Activated CD4-positive, alpha-beta memory T cell treated with anti-CD3 and anti-CD28 coated beads for 36 hours (primary cell): ENCODE measurements around the gene COIL. TPM values are rescaled to one million over a fixed set of nuclear protein-coding genes. Genes with fewer than 3 reads are reported as not detected.
A peak's percentile ranks its signal among the peaks of the same experiment; 100 is the strongest.

Experiments
- CTCF ChIA-PET: fragments of 350-600 bp; sonication (Branson Sonifier 250); formaldehyde crosslinking; loops from one replicate; lab custom pipeline; 2021; ENCODE audit warnings: antibody characterized with exemption, inconsistent platforms; lab: Charles Lee
- POLR2A ChIA-PET: fragments of 350-600 bp; sonication (Branson Sonifier 250); formaldehyde crosslinking; loops from one replicate; lab custom pipeline; 2021; ENCODE audit warnings: antibody characterized with exemption; lab: Charles Lee
- DNase-seq: peaks from one replicate; pipeline ENCODE4 v3.0.0-alpha.2; 2020
- H3K27ac Mint-ChIP-seq: one replicate; pipeline ENCODE4 v1.8.0; 2021; ENCODE audit warnings: mixed read lengths
- H3K27me3 Mint-ChIP-seq: one replicate; pipeline ENCODE4 v1.8.0; 2021; ENCODE audit warnings: mixed read lengths
- H3K36me3 Mint-ChIP-seq: one replicate; pipeline ENCODE4 v1.8.0; 2021; ENCODE audit warnings: mixed read lengths
- H3K4me1 Mint-ChIP-seq: one replicate; pipeline ENCODE4 v1.8.0; 2021; ENCODE audit warnings: low read depth, mixed read lengths
- H3K4me3 Mint-ChIP-seq: one replicate; pipeline ENCODE4 v1.8.0; 2021; ENCODE audit warnings: mild to moderate bottlenecking, mixed read lengths
- H3K9me3 Mint-ChIP-seq: one replicate; pipeline ENCODE4 v1.8.0; 2021; ENCODE audit warnings: mixed read lengths
- intact Hi-C: fragments of 100-400 bp; cut with micrococcal nuclease; formaldehyde crosslinking; loops from one replicate; pipeline ENCODE4 v1.15.1; 2023
- total RNA-seq, 2 experiments: library from RNA; stranded (reverse); gene quantifications; one replicate each; pipeline ENCODE4 v1.2.3, GENCODE V29; 2021

COIL gene
- total RNA-seq, 2 experiments from 2014 or later = 16.9 TPM

GRCh38 chr17:56913867-56914580 is 46.8 kb downstream of the COIL start, which contains the start of gene TRIM25:
Gene TRIM25 (minus strand): TSS chr17:56914049. CDS start chr17:56913988, 61 bp downstream.
- Mint-ChIP-seq H3K27ac (peak within 1 kb of the TSS; percentile 94), H3K4me3 (peak within 1 kb of the TSS; percentile 87), H3K36me3 (peaks cover 26% of the 10 kb centered on the region), H3K9me3 (peaks cover 12% of the 10 kb centered on the region), H3K27me3 (no peaks in the 10 kb centered on the region), H3K4me1 (peaks cover 55% of the 10 kb centered on the region)
- CTCF ChIA-PET = interaction anchor here (1.0 to 1.3 kb wide), 3 partner anchors 78 to 94 kb away, joined by 4 to 6 read pairs (median 4); partner anchors contain the start of genes C17orf67 and DGKE
- intact Hi-C loops = loop anchor here (1.0 kb wide), 1 partner anchor 81 kb away; the partner anchor contains the start of gene C17orf67
- POLR2A ChIA-PET = interaction anchor here (0.8 to 1.4 kb wide), 13 partner anchors 10 to 134 kb away, joined by 3 to 5 read pairs (median 3); partner anchors contain the start of gene COIL
- DNase-seq = peak; percentile 96

- Mint-ChIP-seq H3K36me3 (peaks cover 29% of the 10 kb centered on the region), H3K27ac (peak overlapping the region; percentile 94), H3K4me1 (peaks cover 55% of the 10 kb centered on the region), H3K4me3 (peak overlapping the region; percentile 87), H3K27me3 (no peaks in the 10 kb centered on the region), H3K9me3 (peaks cover 12% of the 10 kb centered on the region)
- POLR2A ChIA-PET = interaction anchor here (0.8 to 1.4 kb wide), 13 partner anchors 10 to 133 kb away, joined by 3 to 5 read pairs (median 3); partner anchors contain the start of gene COIL
- CTCF ChIA-PET = interaction anchor here (1.0 to 1.3 kb wide), 3 partner anchors 78 to 94 kb away, joined by 4 to 6 read pairs (median 4); partner anchors contain the start of genes C17orf67 and DGKE
- DNase-seq = no peak
- intact Hi-C loops = no loop called here
Observed at GRCh38 chr17:56913353-56913866, 47.4 kb downstream of the COIL start.

- intact Hi-C loops = no loop called here
- Mint-ChIP-seq H3K36me3 (peaks cover 33% of the 10 kb centered on the region), H3K27ac (peak overlapping the region; percentile 94), H3K4me3 (peak overlapping the region; percentile 87), H3K27me3 (no peaks in the 10 kb centered on the region), H3K9me3 (peaks cover 11% of the 10 kb centered on the region), H3K4me1 (peaks cover 59% of the 10 kb centered on the region)
- DNase-seq = no peak
- ChIA-PET POLR2A (interaction anchor here (0.8 to 1.4 kb wide), 6 partner anchors 11 to 98 kb away, joined by 3 to 4 read pairs (median 3); no protein-coding TSS in a partner anchor), CTCF (no interaction called here)
Observed at GRCh38 chr17:56913000-56913311, 47.9 kb downstream of the COIL start.

GRCh38 chr17:56912105-56912999 is 48.5 kb downstream of the COIL start:
- H3K36me3 Mint-ChIP-seq = peaks cover 37% of the 10 kb centered on the region
- no peak for DNase-seq
- H3K9me3 Mint-ChIP-seq = peaks cover 5% of the 10 kb centered on the region
- peaks cover 61% of the 10 kb centered on the region for H3K4me1 Mint-ChIP-seq
- peak overlapping the region; percentile 87 for H3K4me3 Mint-ChIP-seq
- H3K27ac Mint-ChIP-seq = peak overlapping the region; percentile 94
- POLR2A ChIA-PET = interaction anchor here (1.3 to 1.9 kb wide), 2 partner anchors 11 to 77 kb away, joined by 3 to 5 read pairs; no protein-coding TSS in a partner anchor
- intact Hi-C loops = no loop called here
- H3K27me3 Mint-ChIP-seq = no peaks in the 10 kb centered on the region
- CTCF ChIA-PET = interaction anchor here (3.4 kb wide), 1 partner anchor 27 kb away, joined by 10 read pairs; no protein-coding TSS in a partner anchor

GRCh38 chr17:56910509-56911235 is 50.2 kb downstream of the COIL start:
- no peak for DNase-seq
- H3K4me1 Mint-ChIP-seq = peaks cover 50% of the 10 kb centered on the region
- no peak overlapping the region for H3K27ac Mint-ChIP-seq
- ChIA-PET CTCF (interaction anchor here (0.6 to 3.4 kb wide), 5 partner anchors 17 to 91 kb away, joined by 3 to 10 read pairs (median 4); partner anchors contain the start of gene COIL), POLR2A (interaction anchor here (1.9 kb wide), 1 partner anchor 76 kb away, joined by 5 read pairs; no protein-coding TSS in a partner anchor)
- no peaks in the 10 kb centered on the region for H3K9me3 Mint-ChIP-seq
- peaks cover 51% of the 10 kb centered on the region for H3K36me3 Mint-ChIP-seq
- no peaks in the 10 kb centered on the region for H3K27me3 Mint-ChIP-seq
- intact Hi-C loops = no loop called here
- peak overlapping the region; percentile 87 for H3K4me3 Mint-ChIP-seq

- Mint-ChIP-seq H3K9me3 (no peaks in the 10 kb centered on the region), H3K4me1 (peaks cover 43% of the 10 kb centered on the region), H3K27me3 (no peaks in the 10 kb centered on the region), H3K4me3 (peak overlapping the region; percentile 87), H3K27ac (no peak overlapping the region), H3K36me3 (peaks cover 50% of the 10 kb centered on the region)
- intact Hi-C loops = no loop called here
- ChIA-PET CTCF (interaction anchor here (0.8 to 3.4 kb wide), 5 partner anchors 17 to 90 kb away, joined by 3 to 10 read pairs (median 4); no protein-coding TSS in a partner anchor), POLR2A (interaction anchor here (0.7 to 2.4 kb wide), 2 partner anchors 10 to 75 kb away, joined by 3 to 7 read pairs; partner anchors contain the start of genes C17orf67 and DGKE)
- no peak for DNase-seq
Observed at GRCh38 chr17:56909742-56910508, 50.9 kb downstream of the COIL start.

- CTCF ChIA-PET = interaction anchor here (0.9 to 1.6 kb wide), 2 partner anchors 33 to 88 kb away, joined by 3 read pairs; no protein-coding TSS in a partner anchor
- H3K9me3 Mint-ChIP-seq = no peaks in the 10 kb centered on the region
- POLR2A ChIA-PET = interaction anchor here (2.4 kb wide), 1 partner anchor 74 kb away, joined by 7 read pairs; the partner anchor contains the start of genes C17orf67 and DGKE
- H3K27ac Mint-ChIP-seq = peak overlapping the region; percentile 18
- H3K4me1 Mint-ChIP-seq = peaks cover 40% of the 10 kb centered on the region
- no peak overlapping the region for H3K4me3 Mint-ChIP-seq
- peak; percentile 65 for DNase-seq
- intact Hi-C loops = no loop called here
- no peaks in the 10 kb centered on the region for H3K27me3 Mint-ChIP-seq
- peaks cover 66% of the 10 kb centered on the region for H3K36me3 Mint-ChIP-seq
Observed at GRCh38 chr17:56908001-56908542, 52.8 kb downstream of the COIL start.

- no peaks in the 10 kb centered on the region for H3K9me3 Mint-ChIP-seq
- CTCF ChIA-PET = interaction anchor here (1.6 kb wide), 1 partner anchor 36 kb away, joined by 7 read pairs; no protein-coding TSS in a partner anchor
- H3K27me3 Mint-ChIP-seq = no peaks in the 10 kb centered on the region
- H3K27ac Mint-ChIP-seq = no peak overlapping the region
- H3K36me3 Mint-ChIP-seq = peaks cover 67% of the 10 kb centered on the region
- intact Hi-C loops = no loop called here
- no peak overlapping the region for H3K4me3 Mint-ChIP-seq
- no peak for DNase-seq
- POLR2A ChIA-PET = no interaction called here
- peaks cover 12% of the 10 kb centered on the region for H3K4me1 Mint-ChIP-seq
Observed at GRCh38 chr17:56903560-56903959, 57.3 kb downstream of the COIL start.

GRCh38 chr17:56902348-56902747 is 58.5 kb downstream of the COIL start:
- Mint-ChIP-seq H3K36me3 (peaks cover 68% of the 10 kb centered on the region), H3K9me3 (no peaks in the 10 kb centered on the region), H3K27me3 (no peaks in the 10 kb centered on the region), H3K4me3 (no peak overlapping the region), H3K27ac (no peak overlapping the region), H3K4me1 (peaks cover 3% of the 10 kb centered on the region)
- CTCF ChIA-PET = no interaction called here
- no peak for DNase-seq
- intact Hi-C loops = no loop called here
- POLR2A ChIA-PET = interaction anchor here (0.9 to 1.1 kb wide), 3 partner anchors 10 to 13 kb away, joined by 3 read pairs; partner anchors contain the start of gene TRIM25

- H3K27ac Mint-ChIP-seq = no peak overlapping the region
Observed at GRCh38 chr17:56899403-56899802, 61.4 kb downstream of the COIL start.

More at GRCh38 chr17:56899403-56899802, 61.4 kb downstream of the COIL start:
- no peak for DNase-seq
- POLR2A ChIA-PET = interaction anchor here (1.0 kb wide), 1 partner anchor 10 kb away, joined by 3 read pairs; no protein-coding TSS in a partner anchor
- Mint-ChIP-seq H3K9me3 (no peaks in the 10 kb centered on the region), H3K4me1 (no peaks in the 10 kb centered on the region), H3K36me3 (peaks cover 67% of the 10 kb centered on the region), H3K4me3 (no peak overlapping the region), H3K27me3 (no peaks in the 10 kb centered on the region)
- intact Hi-C loops = no loop called here
- CTCF ChIA-PET = interaction anchor here (0.9 kb wide), 1 partner anchor 78 kb away, joined by 3 read pairs; the partner anchor contains the start of gene SCPEP1
